ENCODE results near the gene RNF4.

- TF ChIP-seq CREB5 (CRISPR knock-in tag; IDR thresholded peaks at IDR 0.05; ENCODE audit: low read depth) = no peak
- no peak for TF ChIP-seq SNAI2 (CRISPR knock-in tag; IDR thresholded peaks at IDR 0.05)
- TF ChIP-seq RARB (CRISPR knock-in tag; IDR thresholded peaks at IDR 0.05) = no peak
- TF ChIP-seq OSR1 (CRISPR knock-in tag; IDR thresholded peaks at IDR 0.05) = no peak
- no peak for TF ChIP-seq ISL1 (CRISPR knock-in tag; IDR thresholded peaks at IDR 0.05)
- no peak for TF ChIP-seq ARNTL (CRISPR knock-in tag; IDR thresholded peaks at IDR 0.05; ENCODE audit: borderline replicate concordance, low read depth)
Measured at GRCh38 chr4:2438822-2439718, 29.8 kb upstream of the RNF4 start.

Data from SK-N-SH treated with all-trans-retinoic acid at 6 μM for 48 hours (cell line).